IPS DF 4.7 (cell line): ENCODE data around the gene RCL1.
"Not testable (repeated sequence)": the region's sequence is repeated elsewhere in the genome, so short reads cannot be mapped to it uniquely, and the experiment has no call there.

Source experiments
- DNase-seq: peaks from one replicate; pipeline ENCODE4 v3.0.0-alpha.2; 2013; ENCODE audit warnings: low spot score; ENCODE audit errors: extremely low read depth

The RCL1 gene

GRCh38 chr9:4879115-4879558 lies 86.4 kb downstream of the RCL1 start:
- no peak for DNase-seq

DNA sequence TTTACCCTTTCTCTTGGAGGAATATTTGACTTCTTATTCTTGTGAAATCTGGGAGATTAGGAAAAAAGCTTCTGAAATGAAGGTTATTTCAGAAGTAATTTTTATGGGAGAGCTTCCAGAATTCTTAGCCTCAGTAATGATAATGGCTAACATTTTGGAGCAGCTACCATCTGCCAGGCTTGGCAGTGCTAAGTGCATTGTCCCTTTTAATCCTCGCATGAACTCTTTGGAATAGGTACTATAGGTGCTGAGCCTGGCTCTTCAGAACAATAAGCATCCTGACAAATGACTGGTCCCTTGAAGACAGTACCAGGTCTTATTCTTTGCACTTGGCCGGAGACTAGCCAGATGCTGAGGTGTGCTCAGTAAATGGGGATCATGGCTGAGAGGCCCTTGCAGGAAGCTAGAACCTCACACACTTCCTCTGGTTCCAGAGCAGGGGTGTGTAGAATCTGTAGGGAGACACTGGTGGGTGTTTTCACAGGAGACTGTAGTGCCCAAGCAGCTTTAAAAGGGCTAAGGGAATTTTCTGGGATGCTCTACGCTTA lies 90.7 kb downstream of the RCL1 start:
- DNase-seq, result no peak

DNA sequence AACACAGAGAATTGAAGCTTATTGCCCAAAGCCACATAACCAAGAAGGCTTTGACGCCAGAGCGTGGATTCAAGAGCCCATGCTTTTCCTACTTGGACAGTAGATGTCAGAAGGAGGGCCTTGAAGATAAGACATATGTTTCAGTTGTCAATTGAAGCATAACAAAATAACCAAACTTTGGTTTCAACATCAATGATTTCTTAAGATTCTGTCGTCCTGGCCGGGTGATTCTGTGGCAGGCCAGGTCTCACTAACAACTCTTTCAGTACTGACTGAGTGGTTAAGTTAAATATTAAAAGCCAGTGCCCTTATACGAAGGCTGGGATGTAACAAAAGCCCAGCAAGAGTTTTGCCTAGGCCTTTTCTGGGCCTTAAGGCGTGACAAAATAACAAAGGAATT lies 94.0 kb downstream of the RCL1 start:
- DNase-seq, result no peak

GRCh38 chr9:4887556-4887955 lies 94.8 kb downstream of the RCL1 start:
- DNase-seq, result no peak

DNA sequence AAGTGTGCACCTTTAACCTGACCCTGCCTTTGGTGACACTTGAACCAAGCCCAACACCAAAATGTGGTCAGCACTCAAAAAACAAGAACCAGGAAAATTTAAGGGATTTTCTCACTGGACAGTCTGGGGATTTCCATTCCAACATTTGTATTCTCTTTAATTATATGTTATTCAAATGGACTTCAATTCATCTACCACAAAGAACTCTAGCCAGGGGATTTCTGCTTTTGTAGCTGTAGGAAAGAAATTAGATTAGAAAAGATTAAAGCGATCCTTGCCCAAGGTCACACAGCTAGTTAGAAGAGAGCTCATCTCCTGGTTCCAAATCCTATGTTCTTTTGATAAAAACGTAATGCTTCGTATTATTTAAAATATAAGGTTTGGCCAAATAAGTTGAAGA lies 97.5 kb downstream of the RCL1 start:
- no peak for DNase-seq

DNA sequence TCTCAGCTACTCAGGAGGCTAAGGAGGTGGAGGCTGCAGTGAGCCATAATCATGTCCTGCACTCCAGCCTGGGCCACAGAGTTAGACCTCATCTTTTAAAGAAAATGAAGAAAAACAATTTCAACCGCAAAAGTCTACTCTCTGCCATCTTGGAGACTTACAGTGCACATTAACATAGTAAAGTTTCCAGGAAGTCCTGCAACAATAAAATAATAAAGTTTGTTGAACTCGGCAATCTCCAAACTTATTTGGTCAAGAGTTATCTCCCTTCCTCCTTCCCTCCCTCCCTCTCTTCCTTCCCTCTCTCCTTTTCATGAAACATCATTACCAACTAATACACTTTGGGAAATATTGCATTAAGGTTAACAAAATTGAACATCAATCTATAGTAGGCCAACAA lies 98.2 kb downstream of the RCL1 start:
- DNase-seq, result no peak

DNA sequence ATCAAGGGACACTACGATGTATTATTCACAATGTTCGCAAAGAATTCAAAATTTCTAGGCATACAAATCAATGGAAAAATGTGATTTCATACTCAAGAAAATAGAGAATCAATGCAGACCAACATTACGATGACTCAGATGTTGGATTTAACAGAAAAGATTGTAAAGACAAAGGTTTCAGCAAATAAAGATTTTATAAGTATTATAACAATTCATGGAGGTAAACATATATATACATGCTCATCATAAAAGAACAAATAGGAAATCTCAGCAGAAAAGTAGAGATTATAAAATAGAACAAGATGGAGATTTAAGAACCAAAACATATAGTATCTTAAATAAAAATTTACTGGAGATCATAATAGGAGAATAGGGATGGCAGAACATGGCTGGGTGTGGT lies 98.9 kb downstream of the RCL1 start:
- DNase-seq, result no peak

- DNase-seq, result no peak
Measured at GRCh38 chr9:4892501-4893194, 99.9 kb downstream of the RCL1 start.

GRCh38 chr9:4894076-4894475 lies 101.3 kb downstream of the RCL1 start:
- DNase-seq, result no peak

DNA sequence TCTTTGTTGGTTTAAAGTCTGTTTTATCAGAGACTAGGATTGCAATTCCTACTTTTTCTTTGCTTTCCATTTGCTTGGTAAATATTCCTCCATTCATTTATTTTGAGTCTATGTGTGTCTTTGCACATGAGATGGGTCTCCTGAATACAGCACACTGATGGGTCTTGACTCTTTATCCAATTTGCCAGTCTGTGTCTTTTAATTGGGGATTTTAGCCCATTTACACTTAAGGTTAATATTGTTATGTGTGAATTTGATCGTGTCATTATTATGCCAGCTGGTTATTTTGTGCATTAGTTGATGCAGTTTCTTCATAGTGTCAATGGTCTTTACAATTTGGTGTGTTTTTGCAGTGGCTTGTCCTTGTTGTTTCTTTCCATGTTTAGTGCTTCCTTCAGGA lies 107.1 kb downstream of the RCL1 start:
- DNase-seq, result not testable (repeated sequence)

- DNase-seq, result not testable (repeated sequence)
Measured at GRCh38 chr9:4901401-4902134, 108.8 kb downstream of the RCL1 start.

GRCh38 chr9:4902135-4902475 lies 109.4 kb downstream of the RCL1 start:
- no peak for DNase-seq

- DNase-seq, result no peak
Measured at GRCh38 chr9:4904322-4905134, 111.8 kb downstream of the RCL1 start.

GRCh38 chr9:4905135-4905490 lies 112.4 kb downstream of the RCL1 start:
- DNase-seq, result no peak
